H7 (cell line): ENCODE results near the gene GAS2L2. TPM values are rescaled to one million over a fixed set of nuclear protein-coding genes. Genes with fewer than 3 reads are reported as not detected.
"Not testable (repeated sequence)": the region's sequence is repeated elsewhere in the genome, so short reads cannot be mapped to it uniquely, and the experiment has no call there.

Source experiments
- DNase-seq: peaks from one replicate; pipeline ENCODE4 v3.0.0; 2012
- H3K27me3 ChIP-seq: 2 replicates; pipeline ENCODE4 v1.6.0; 2011; ENCODE audit warnings: mild to moderate bottlenecking, low read length; ENCODE audit not compliant: control insufficient read depth, insufficient read depth
- H3K36me3 ChIP-seq: replicated peaks from 2 replicates; pipeline ENCODE4 v1.5.1; 2011; ENCODE audit warnings: low read length; ENCODE audit not compliant: control insufficient read depth, insufficient read depth
- H3K4me3 ChIP-seq: 2 replicates; pipeline ENCODE4 v1.5.1; 2011; ENCODE audit warnings: low read depth, mild to moderate bottlenecking, control low read depth, low read length, moderate library complexity; ENCODE audit not compliant: insufficient read depth
- total RNA-seq: library from RNA; depleted of rRNA; stranded (reverse); fragments of >200 nt; shearing (Covaris generic); gene quantifications from 2 replicates; pipeline ENCODE4 v1.2.3, GENCODE V29; 2014

Gene GAS2L2
- total RNA-seq, 1 experiment from 2014 or later = 0.10 TPM

DNA sequence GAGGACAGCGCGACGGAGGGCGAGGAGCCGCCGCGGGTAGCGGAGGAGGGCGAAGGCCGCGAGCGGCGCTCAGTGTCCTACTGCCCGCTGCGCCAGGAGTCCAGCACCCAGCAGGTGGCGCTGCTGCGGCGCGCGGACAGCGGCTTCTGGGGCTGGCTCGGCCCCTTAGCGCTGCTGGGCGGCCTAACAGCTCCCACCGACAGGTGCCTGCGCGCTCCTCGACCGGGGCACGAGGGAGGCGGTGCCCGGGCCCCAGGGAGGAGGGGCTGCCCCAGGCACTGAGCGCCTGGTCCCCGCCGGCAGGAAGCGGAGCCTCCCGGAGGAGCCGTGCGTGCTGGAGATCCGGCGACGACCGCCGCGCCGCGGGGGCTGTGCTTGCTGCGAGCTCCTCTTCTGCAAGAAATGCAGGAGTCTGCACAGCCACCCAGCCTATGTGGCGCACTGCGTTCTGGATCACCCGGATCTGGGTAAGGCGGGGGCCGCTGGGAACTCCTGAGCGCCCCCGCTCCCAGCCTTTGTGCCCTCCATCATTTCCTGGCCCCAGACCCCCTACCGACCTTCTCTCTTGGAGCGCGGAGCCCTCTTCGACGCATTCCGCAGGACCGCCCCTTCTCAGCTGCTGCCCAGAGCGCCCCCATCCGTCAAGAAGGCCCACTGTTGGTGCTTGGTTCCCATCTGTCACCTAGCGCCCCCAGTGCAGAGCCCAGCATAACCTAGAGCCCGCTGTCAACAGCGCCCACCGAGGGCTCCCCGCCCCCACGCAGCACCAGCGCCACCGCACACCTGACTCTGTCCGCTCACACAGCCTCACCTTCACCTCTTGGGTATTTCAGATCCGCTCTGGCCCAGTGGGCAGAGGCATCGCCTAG lies 11.3 kb upstream of the GAS2L2 start:
- Histone ChIP-seq H3K4me3 (peak overlapping the region; percentile 54), H3K36me3 (no peaks in the 10 kb centered on the region), H3K27me3 (peaks cover 4% of the 10 kb centered on the region)
- peak; percentile 99 for DNase-seq

DNA sequence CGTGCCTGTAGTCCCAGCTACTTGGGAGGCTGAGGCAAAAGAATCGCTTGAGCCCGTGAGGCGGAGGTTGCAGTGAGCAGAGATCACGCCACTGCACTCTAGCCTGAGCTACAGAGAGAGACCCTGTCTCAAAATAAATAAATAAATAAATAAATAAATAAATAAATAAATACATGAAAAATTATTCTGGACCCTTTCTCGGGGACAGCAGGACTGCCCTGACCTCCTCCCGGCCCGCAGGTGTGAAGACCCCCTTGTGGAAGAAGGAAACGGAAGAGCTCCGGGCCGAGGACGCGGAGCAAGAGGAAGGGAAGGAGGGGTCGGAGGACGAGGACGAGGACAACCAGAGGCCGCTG lies 10.7 kb upstream of the GAS2L2 start:
- Histone ChIP-seq H3K27me3 (peaks cover 4% of the 10 kb centered on the region), H3K36me3 (no peaks in the 10 kb centered on the region), H3K4me3 (peak overlapping the region; percentile 54)
- no peak for DNase-seq

DNA sequence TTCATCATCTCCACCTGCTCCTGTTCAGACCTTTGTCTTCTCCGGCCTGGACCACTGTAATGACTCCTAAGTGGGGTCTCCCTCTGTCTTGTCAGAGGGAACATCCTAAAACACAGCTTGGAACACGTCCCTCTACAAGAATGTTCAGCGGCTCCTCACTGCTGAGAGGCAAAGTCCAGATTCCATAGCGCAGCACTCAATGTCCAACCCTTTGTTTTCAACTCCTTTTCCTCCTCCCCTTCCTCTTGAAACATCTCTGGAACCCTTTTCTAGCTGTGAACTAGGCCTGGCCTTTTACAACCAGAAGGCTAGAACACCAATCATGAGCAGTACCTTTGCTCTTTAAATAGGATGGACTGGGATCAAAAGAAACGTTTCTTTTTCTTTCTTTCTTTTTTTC lies 8.6 kb upstream of the GAS2L2 start:
- no peak for DNase-seq
- no peak overlapping the region for H3K4me3 ChIP-seq
- no peaks in the 10 kb centered on the region for H3K36me3 ChIP-seq
- H3K27me3 ChIP-seq = peaks cover 4% of the 10 kb centered on the region

DNA sequence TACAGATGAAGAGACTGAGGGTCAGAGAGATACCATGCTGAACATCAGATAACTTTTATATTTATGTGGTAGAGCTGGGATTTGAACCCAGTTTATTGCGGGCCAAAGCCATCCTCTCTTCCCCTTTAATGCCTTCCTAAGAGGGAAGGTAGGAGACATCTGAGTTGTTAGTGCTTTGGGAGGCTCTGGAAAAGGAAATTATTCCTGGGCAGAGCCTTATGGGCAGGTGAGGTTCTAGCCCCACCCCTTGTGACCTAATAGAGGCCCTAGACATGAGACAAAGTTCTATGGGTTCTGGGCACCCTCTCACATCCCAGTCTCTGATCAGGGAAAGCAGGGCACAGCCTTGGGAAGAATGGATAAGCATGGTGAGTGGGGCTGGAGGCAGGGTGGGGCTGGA lies 7.5 kb upstream of the GAS2L2 start, which contains the start of gene C17orf50:
Gene C17orf50, plus strand, starts transcription at position 301 of the 400 bp plus-strand sequence. Its CDS starts 55 bp downstream, at position 356.
- DNase-seq = peak; percentile 13
- Histone ChIP-seq H3K4me3 (no peak within 1 kb of the TSS), H3K36me3 (no peaks in the 10 kb centered on the region), H3K27me3 (peaks cover 4% of the 10 kb centered on the region)

DNA sequence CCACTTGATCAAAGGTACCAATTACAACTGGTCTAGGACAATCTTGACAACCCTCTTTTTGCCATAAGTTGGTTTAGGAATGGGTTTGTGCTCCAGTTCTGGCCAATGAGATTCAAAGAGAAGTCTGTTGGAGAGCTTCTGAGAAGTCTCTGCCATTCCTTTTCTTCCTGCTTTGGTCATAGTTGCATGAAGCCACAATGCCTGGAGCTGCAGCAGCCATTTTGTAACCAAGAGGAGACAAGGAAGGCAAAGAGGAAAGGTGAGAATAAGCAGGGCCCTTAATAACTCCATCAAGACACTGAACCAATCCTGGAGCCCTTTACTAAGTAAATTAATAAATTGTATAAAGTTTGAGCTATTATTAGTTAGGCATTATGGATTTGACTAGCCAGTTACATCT lies 4.2 kb upstream of the GAS2L2 start:
- peaks cover 2% of the 10 kb centered on the region; the same call in 1 of the 2 replicates for H3K27me3 ChIP-seq
- DNase-seq = no peak
- H3K4me3 ChIP-seq = no peak overlapping the region
- H3K36me3 ChIP-seq = no peaks in the 10 kb centered on the region

DNA sequence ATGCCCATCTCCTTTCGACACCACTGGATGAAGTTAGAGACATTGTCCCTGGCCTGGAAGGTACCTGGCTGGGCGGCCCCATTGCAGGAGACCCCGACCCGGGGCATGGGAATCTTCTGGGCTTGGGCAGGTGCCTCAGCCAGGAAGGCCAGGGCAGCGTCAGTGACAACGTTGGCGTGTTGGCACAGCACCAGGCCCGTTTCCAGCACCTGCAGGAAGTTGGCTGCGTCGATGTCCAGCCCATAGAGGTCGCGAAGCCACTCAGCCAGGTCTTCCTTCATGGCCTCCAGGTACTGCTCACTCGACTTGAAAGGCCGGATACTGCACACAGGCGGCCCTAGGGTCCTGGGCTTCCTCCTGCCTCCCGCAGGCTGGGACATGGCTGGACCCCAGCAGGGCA lies 568 bp downstream of the GAS2L2 start:
- H3K27me3 ChIP-seq = peaks cover 21% of the 10 kb centered on the region
- no peaks in the 10 kb centered on the region for H3K36me3 ChIP-seq
- H3K4me3 ChIP-seq = no peak overlapping the region
- no peak for DNase-seq

DNA sequence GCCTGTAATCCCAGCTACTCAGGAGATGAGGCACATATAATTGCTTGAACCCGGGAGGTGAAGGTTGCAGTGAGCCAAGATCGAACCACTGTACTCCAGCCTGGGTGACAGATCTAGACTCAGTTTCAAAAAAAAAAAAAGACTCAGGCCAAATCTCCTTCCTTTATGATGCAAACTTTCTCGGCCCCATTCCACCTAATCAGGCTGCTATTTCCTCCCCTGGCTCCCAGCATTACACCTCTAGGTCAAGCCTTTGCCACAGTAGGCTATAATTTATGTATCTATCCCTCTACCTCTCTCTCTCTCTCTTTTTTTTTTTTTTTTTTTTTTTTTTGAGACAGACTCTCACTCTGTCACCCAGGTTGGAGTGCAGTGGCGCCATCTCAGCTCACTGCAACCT lies 1.5 kb downstream of the GAS2L2 start:
- DNase-seq = peak; percentile 52
- peaks cover 21% of the 10 kb centered on the region for H3K27me3 ChIP-seq
- H3K4me3 ChIP-seq, H3K36me3 ChIP-seq: not testable (repeated sequence)

DNA sequence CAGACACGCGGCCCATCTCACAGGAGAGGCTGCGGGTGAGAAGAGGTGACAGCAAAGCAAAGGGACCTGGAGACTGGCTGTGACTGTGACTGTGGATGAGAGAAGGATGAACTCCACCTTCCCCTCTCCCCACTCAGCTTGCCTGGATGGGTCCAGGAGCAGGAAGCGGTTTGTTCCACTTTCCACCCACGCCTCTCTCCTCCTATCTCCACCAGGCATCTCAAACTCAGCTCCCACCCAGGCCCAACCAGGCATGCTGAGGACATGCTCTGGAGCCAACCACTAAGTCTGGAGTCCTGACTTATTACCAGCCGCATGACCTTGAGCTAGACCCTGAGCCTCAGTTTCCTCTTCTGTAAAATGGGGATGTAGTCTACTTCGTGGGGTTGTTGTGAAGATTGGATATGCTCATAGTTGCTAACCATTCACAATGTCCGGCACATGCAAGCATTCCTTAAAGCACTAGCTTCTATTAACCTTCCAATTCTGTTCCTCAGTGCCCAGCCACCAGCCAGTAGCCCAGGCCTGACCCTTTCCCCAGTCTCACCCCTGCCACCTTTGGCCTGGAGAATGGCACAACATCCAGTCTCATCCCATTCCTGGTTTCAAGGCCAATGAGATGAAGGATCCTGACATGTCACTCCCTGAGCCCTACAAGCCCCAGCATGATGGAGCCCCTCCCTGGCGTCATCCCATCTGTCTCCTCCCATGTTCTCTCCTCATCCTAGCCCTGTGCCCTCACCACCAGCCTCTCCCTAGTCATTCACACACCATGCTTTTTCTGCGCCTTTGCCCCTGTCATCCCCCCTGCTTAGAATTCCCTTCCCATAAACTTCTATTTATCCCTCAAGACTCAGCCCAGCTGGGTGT lies 2.3 kb downstream of the GAS2L2 start:
- DNase-seq = no peak
- Histone ChIP-seq H3K4me3 (no peak overlapping the region), H3K36me3 (no peaks in the 10 kb centered on the region), H3K27me3 (peaks cover 21% of the 10 kb centered on the region)

DNA sequence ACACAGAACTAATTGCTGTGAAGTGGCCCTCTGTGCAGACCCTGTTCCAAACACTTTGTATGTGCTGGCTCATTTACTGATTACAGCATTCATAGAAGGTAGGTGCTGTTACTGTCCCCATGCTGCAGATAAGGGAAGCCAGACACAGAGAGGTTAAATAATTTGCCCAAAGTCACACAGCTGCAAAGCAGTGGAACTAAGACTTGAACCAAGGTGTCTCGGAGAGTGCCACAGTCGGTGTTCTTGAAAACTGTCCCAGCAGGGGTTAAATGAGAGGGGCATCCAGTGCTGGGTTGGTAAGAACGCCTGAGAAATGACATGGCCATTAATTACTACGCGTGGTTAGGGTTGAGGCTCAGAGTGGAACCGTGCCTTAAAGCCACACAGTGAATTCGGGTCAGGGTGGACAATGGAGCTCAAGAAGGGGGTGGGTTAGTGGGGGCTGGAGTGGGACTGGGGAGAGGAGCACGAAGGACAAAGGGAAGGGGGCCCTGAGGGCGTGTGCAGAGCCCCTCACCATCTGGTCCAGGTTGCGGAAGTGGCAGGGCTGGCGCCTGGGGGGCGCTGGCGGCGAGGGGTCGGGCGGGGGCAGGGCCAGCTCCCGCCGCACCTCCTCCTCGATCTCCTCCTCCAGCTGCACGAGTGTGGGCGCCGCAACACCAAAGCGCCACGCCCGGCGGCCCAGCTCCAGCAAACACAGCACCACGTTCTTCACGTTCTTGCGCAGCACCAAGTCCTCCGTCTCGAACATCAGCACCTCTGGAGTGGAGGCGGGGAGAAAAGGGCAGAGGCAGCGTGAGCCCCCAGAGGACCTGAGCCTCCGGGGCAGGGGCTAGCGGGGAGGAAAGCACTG lies 3.3 kb downstream of the GAS2L2 start:
- Histone ChIP-seq H3K4me3 (peak overlapping the region; percentile 33), H3K27me3 (peaks cover 21% of the 10 kb centered on the region), H3K36me3 (no peaks in the 10 kb centered on the region)
- peak; percentile 92 for DNase-seq

DNA sequence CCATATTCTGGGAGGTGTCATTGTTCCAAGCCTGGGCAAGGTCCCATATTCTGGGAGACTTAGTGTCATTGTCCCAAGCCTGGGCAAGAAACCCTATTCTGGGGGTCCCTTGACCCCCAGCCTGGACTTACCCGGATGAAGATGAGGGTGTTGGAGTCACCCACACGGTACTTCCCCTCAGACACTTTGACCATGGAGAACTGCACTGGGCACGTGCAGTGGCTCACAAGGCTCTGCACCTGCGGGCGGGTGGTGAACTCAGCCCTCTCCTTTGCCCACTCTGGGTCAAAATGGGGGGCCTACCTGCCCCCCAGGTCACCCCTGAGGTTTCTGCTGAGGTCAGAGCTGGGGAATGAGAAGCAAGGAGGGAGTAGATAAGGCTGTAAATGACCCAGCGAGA lies 4.1 kb downstream of the GAS2L2 start:
- DNase-seq = no peak
- H3K27me3 ChIP-seq = peaks cover 21% of the 10 kb centered on the region
- no peak overlapping the region for H3K4me3 ChIP-seq
- no peaks in the 10 kb centered on the region for H3K36me3 ChIP-seq

DNA sequence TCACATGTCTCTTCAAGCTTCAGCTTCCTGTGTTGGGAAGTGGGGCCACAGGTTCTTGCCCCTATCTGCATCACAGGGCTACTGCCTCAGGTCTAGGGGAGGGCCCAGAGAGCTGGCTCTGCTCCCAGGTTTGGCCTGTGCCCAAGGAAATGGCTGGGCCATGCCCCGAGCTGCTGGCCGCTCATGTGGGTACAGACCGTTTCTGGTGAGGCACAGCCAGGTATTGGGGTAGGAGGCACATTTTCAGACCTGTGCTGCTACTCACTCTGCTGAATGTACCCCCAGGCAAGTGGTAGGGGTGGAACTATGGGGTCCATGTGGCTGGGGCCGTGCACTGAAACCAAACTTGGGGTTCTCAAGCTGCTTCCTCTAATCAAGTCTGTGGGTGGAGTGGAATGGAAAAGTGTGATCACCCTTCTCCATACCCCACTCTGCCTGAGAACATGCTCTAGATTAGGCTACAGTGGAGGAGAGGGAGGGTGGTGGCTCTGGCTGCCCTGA lies 4.6 kb downstream of the GAS2L2 start:
- Histone ChIP-seq H3K27me3 (peaks cover 22% of the 10 kb centered on the region), H3K36me3 (no peaks in the 10 kb centered on the region), H3K4me3 (no peak overlapping the region)
- peak; percentile 32 for DNase-seq

DNA sequence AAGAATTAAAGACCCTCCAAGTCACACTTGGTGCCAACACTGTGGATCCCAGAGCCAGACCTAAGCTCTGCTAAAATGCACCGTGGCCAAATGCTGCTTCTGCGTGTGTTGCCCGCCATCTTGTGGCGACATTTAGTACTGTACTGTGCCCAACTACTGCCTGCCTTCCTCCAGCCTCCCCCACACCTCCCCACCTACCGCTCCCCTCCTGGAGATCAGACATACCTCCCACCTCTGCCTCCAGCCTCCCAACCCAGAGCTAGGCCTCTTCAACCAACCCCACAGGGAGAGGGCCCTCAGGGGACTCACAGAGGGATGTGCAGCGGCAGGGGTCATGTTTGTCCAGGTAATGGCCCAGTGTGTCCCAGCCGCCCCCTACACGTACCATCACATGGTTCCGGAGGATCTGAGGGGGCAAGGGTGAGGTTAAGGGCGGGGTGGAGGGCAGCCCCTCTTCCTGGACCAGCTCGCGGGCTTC lies 5.5 kb downstream of the GAS2L2 start:
- no peak overlapping the region for H3K4me3 ChIP-seq
- H3K36me3 ChIP-seq = no peaks in the 10 kb centered on the region
- peak; percentile 94 for DNase-seq
- H3K27me3 ChIP-seq = peaks cover 30% of the 10 kb centered on the region

DNA sequence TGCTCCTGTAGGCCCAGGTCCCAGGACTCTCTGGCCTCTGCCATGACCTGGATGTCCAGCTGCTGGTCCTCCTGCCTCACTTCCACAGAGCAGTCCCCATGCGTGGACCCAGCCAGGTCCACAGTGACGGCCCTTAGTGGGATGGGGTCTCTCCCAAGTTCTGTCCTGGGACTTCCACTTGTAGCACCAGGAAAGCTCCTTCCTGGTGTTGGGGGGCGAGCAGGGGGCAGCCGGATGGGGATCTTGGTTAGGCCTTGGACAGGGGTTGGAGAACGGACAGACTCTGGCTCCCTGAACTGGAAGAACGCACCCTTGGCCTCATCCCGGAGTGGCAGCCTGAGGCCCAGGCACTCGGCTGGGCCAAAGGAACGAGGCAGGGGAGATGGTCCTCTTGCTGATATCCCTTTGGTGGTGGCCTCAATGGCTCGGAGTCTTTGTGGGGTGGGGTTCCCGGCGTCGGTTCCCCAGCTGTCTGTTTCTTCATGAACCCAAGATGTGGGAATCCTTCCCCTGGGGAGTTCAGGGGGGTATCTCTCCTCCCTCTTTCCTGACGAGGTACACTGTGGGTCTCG lies 7.2 kb downstream of the GAS2L2 start:
- Histone ChIP-seq H3K36me3 (no peaks in the 10 kb centered on the region), H3K27me3 (peaks cover 42% of the 10 kb centered on the region), H3K4me3 (no peak overlapping the region)
- DNase-seq = peak; percentile 26

DNA sequence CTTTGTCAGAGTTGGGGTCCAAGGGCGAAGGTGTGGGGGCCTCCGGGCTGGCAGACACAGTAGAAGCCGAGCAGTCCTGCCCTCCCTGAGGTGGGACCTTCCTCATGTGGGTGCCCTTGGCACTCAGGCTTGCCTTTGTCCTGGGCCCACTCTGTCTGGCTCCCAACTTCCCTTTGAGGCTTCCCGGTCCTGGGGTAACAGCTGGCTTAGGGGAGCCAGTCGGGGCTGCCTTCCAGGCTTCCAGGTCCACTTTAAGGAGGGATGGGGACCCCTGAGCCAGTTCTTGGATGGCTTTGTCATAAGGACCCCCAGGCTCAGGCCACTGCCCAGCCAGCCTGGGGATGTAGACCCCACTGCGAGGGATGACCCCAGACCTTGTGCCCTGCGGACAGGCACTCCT lies 7.8 kb downstream of the GAS2L2 start:
- peak; percentile 36 for DNase-seq
- Histone ChIP-seq H3K27me3 (peaks cover 43% of the 10 kb centered on the region), H3K4me3 (no peak overlapping the region), H3K36me3 (no peaks in the 10 kb centered on the region)
